Vagina (tissue), 2 donors: ENCODE results near the gene INF2.

ENCODE experiments used
- POLR2A ChIP-seq, 2 donors: fragments of 450-650 bp; IDR thresholded peaks; one replicate each; pipeline ENCODE4 v1.6.1; 2017; ENCODE audit warnings: antibody characterized with exemption in 2 of 2, mild to moderate bottlenecking in 2 of 2, moderate library complexity in 2 of 2
- POLR2AphosphoS5 ChIP-seq, 2 donors: sonication (generic); formaldehyde crosslinking; IDR thresholded peaks; one replicate each; pipeline ENCODE4 v1.9.0; 2017; ENCODE audit warnings: antibody characterized with exemption in 2 of 2, mild to moderate bottlenecking in 2 of 2, low read depth in 1 of 2; ENCODE audit not compliant: insufficient read depth in 1 of 2
- TF ChIP-seq, protein P1 (sequence below), 3 experiments: fragments of 450-650 bp in 2 of 3; fragments of 200-600 bp in 1 of 3; sonication (generic) in 1 of 3; IDR thresholded peaks; one replicate each; pipeline ENCODE4 v1.5.1; 2017 to 2019; ENCODE audit warnings: antibody characterized with exemption in 3 of 3, mild to moderate bottlenecking in 2 of 3, moderate library complexity in 2 of 3

DNA sequence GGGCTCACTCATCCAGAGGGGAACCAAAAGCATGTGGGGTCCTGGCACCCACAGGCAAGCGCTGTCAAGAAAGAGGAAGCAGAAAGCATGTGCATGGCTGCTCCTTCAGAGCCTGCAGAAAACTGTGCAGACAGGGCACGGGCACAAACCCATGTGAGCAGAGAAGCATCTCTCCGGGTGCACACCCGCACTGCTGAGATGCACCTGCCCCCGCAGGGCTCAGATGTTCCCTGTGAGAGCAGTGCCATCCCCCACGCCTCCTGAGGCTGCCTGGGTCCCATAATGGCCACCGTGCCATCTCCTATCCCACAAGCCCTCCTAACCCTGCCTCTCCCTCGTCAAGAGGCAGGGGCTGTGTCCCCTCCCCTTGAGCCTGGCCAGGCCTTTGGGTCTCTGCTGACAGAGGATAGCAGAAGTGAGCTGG, 32.3 kb upstream of the INF2 start:
- TF ChIP-seq, protein P1, sequence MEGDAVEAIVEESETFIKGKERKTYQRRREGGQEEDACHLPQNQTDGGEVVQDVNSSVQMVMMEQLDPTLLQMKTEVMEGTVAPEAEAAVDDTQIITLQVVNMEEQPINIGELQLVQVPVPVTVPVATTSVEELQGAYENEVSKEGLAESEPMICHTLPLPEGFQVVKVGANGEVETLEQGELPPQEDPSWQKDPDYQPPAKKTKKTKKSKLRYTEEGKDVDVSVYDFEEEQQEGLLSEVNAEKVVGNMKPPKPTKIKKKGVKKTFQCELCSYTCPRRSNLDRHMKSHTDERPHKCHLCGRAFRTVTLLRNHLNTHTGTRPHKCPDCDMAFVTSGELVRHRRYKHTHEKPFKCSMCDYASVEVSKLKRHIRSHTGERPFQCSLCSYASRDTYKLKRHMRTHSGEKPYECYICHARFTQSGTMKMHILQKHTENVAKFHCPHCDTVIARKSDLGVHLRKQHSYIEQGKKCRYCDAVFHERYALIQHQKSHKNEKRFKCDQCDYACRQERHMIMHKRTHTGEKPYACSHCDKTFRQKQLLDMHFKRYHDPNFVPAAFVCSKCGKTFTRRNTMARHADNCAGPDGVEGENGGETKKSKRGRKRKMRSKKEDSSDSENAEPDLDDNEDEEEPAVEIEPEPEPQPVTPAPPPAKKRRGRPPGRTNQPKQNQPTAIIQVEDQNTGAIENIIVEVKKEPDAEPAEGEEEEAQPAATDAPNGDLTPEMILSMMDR (IDR thresholded peaks at IDR 0.05), result no peak
- TF ChIP-seq POLR2A (IDR thresholded peaks at IDR 0.05), result no peak
- TF ChIP-seq POLR2AphosphoS5 (IDR thresholded peaks at IDR 0.05; ENCODE audit: insufficient read depth in 1 of 2, low read depth in 1 of 2), result no peak
